SK-N-SH (cell line): ENCODE measurements around the gene GAGE10. TPM values are rescaled to one million over a fixed set of nuclear protein-coding genes. Genes with fewer than 3 reads are reported as not detected.
"Not testable (repeated sequence)": the region's sequence is repeated elsewhere in the genome, so short reads cannot be mapped to it uniquely, and the experiment has no call there.

Experiments
- CTCF ChIA-PET: fragments of 300-600, 350-600 bp; formaldehyde crosslinking; extraction: SDS; loops from one replicate; lab custom pipeline; 2021; lab: Yijun Ruan, JAX
- POLR2A ChIA-PET: fragments of 350-600 bp; sonication (Branson Sonifier 250); formaldehyde crosslinking; extraction: SDS; loops from one replicate; lab custom pipeline; 2020; ENCODE audit warnings: antibody characterized with exemption, inconsistent platforms; lab: Yijun Ruan, JAX
- DNase-seq: peaks from one replicate; pipeline ENCODE4 v3.0.0; 2012
- H2AFZ ChIP-seq: fragments of 200-600 bp; sonication (generic); 2 replicates; pipeline ENCODE4 v1.8.1; 2016; ENCODE audit warnings: antibody characterized with exemption, mild to moderate bottlenecking, low read depth
- H3F3A ChIP-seq: fragments of 200-600 bp; sonication (generic); replicated peaks from 2 replicates; pipeline ENCODE3; 2016; ENCODE audit warnings: antibody characterized with exemption, mild to moderate bottlenecking; ENCODE audit not compliant: insufficient read depth
- H3K27ac ChIP-seq, 2 experiments: fragments of 200-500 bp in 1 of 2; fragments of 200-600 bp in 1 of 2; sonication (Bioruptor generic) in 1 of 2; sonication (generic), shearing (Covaris generic) in 1 of 2; 2 replicates each; pipeline versions ENCODE4 v1.5.1 to v1.6.1; 2014 to 2016; ENCODE audit warnings: low read depth in 2 of 2, inconsistent platforms in 1 of 2, low read length in 1 of 2, mild to moderate bottlenecking in 1 of 2, mixed read lengths in 1 of 2
- H3K27me3 ChIP-seq: fragments of 200-600 bp; sonication (generic), shearing (Covaris generic); 2 replicates; pipeline ENCODE4 v1.6.1; 2016; ENCODE audit warnings: mixed run types; ENCODE audit not compliant: insufficient read depth
- H3K36me3 ChIP-seq, 2 experiments: fragments of 200-500 bp in 1 of 2; fragments of 200-600 bp in 1 of 2; sonication (Bioruptor generic) in 1 of 2; sonication (generic) in 1 of 2; replicated peaks in 1 of 2; 2 replicates each; pipeline versions ENCODE3 to v1.5.1; 2014 to 2016; ENCODE audit warnings: low read length in 1 of 2, mild to moderate bottlenecking in 1 of 2; ENCODE audit not compliant: insufficient read depth in 2 of 2, control insufficient read depth in 1 of 2
- H3K4me1 ChIP-seq, 2 experiments: fragments of 200-500 bp in 1 of 2; fragments of 200-600 bp in 1 of 2; sonication (Bioruptor generic) in 1 of 2; sonication (generic), shearing (Covaris generic) in 1 of 2; 2 replicates each; pipeline versions ENCODE4 v1.5.1 to v1.6.1; 2014 to 2016; ENCODE audit warnings: low read depth in 1 of 2, low read length in 1 of 2, mixed run types in 1 of 2; ENCODE audit not compliant: insufficient read depth in 2 of 2, control insufficient read depth in 1 of 2
- H3K4me2 ChIP-seq: fragments of 200-600 bp; sonication (generic), shearing (Covaris generic); 2 replicates; pipeline ENCODE4 v1.6.1; 2017; ENCODE audit warnings: mixed run types
- H3K4me3 ChIP-seq, 2 experiments: fragments of 200-500 bp in 1 of 2; fragments of 200-600 bp in 1 of 2; sonication (Bioruptor generic) in 1 of 2; sonication (generic), shearing (Covaris generic) in 1 of 2; 2 replicates each; pipeline versions ENCODE4 v1.5.1 to v1.8.1; 2014 to 2016; ENCODE audit warnings: low read depth in 2 of 2, inconsistent platforms in 1 of 2, low read length in 1 of 2, mild to moderate bottlenecking in 1 of 2, mixed read lengths in 1 of 2, moderate library complexity in 1 of 2
- H3K79me2 ChIP-seq: fragments of 200-600 bp; sonication (generic); 2 replicates; pipeline ENCODE4 v1.8.1; 2017; ENCODE audit warnings: mild to moderate bottlenecking; ENCODE audit not compliant: insufficient read depth
- H3K9ac ChIP-seq: fragments of 200-600 bp; sonication (generic); 2 replicates; pipeline ENCODE4 v1.6.1; 2017; ENCODE audit warnings: mixed run types
- H3K9me2 ChIP-seq: fragments of 200-600 bp; sonication (generic); 2 replicates; pipeline ENCODE4 v1.6.1; 2017; ENCODE audit warnings: mixed run types
- H3K9me3 ChIP-seq: fragments of 200-600 bp; sonication (generic); 2 replicates; pipeline ENCODE4 v1.6.1; 2017; ENCODE audit warnings: mixed run types, mild to moderate bottlenecking, moderate library complexity
- H4K20me1 ChIP-seq: fragments of 200-600 bp; sonication (generic); 2 replicates; pipeline ENCODE4 v1.6.1; 2017; ENCODE audit warnings: mild to moderate bottlenecking, mixed run types; ENCODE audit not compliant: insufficient read depth
- WGBS: methylation state at CpG from one replicate; pipeline ENCODE4 v1.1.6; 2017; ENCODE audit warnings: low lambda C conversion rate; 5-methylcytosine and 5-hydroxymethylcytosine counted together
- polyA plus RNA-seq, 3 experiments: library from polyadenylated mRNA; depleted of rRNA; stranded (reverse); fragments of >200 nt; gene quantifications; 2 replicates each; pipeline ENCODE4 v1.2.3, GENCODE V29; 2012

The GAGE10 gene
- polyA plus RNA-seq, 1 of the 3 experiments (the other 2 are of a cell fraction): not detected

GRCh38 chrX:49322266-49322665 lies 18.8 kb downstream of the GAGE10 start:
- 60% methylated on average over 2 of the region's 27 CpGs for WGBS
- CTCF ChIA-PET, DNase-seq, H3K79me2 ChIP-seq, H3K27me3 ChIP-seq, H4K20me1 ChIP-seq, H2AFZ ChIP-seq, H3K27ac ChIP-seq, H3K9me2 ChIP-seq, H3K4me2 ChIP-seq, H3K36me3 ChIP-seq, H3F3A ChIP-seq, H3K4me3 ChIP-seq, H3K9ac ChIP-seq, H3K9me3 ChIP-seq, POLR2A ChIA-PET, H3K4me1 ChIP-seq: not testable (repeated sequence)

- H3K4me3 ChIP-seq, CTCF ChIA-PET, H3K4me1 ChIP-seq, H3K9me2 ChIP-seq, H3K36me3 ChIP-seq, H3K27me3 ChIP-seq, H2AFZ ChIP-seq, H3F3A ChIP-seq, H3K79me2 ChIP-seq, H3K9me3 ChIP-seq, H4K20me1 ChIP-seq, H3K4me2 ChIP-seq, DNase-seq, H3K27ac ChIP-seq, H3K9ac ChIP-seq, POLR2A ChIA-PET: not testable (repeated sequence)
- 4% methylated on average over 4 of the region's 7 CpGs for WGBS
Measured at GRCh38 chrX:49323735-49324134, 20.3 kb downstream of the GAGE10 start.

DNA sequence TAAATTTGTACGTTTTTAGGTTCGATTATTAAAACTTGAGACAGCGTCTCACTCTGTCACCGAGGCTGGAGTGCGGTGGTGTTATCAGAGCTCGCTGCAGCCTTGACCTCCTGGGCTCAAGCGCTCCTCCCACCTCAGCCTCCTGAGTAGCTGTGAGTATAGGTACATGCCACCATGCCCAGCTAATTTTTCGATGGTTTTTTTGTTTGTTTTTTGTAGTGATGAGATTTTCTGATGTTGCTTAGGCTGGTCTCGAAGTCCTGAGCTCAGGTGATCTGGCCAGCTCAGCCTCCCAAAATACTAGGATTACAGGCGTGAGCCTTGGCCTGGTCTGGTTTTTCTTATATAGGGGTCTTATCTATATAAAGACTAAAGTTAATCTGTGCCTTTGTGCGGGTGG lies 27.0 kb downstream of the GAGE10 start:
- 24% methylated on average over 6 of the region's 11 CpGs for WGBS
- H3K79me2 ChIP-seq, H3K36me3 ChIP-seq, H3K9me3 ChIP-seq, H3K27ac ChIP-seq, POLR2A ChIA-PET, H3K9me2 ChIP-seq, H3K4me3 ChIP-seq, DNase-seq, CTCF ChIA-PET, H3K4me2 ChIP-seq, H3F3A ChIP-seq, H3K4me1 ChIP-seq, H2AFZ ChIP-seq, H3K9ac ChIP-seq, H3K27me3 ChIP-seq, H4K20me1 ChIP-seq: not testable (repeated sequence)

GRCh38 chrX:49331282-49331681 lies 27.8 kb downstream of the GAGE10 start, which contains the start of gene GAGE13:
GAGE13 (plus strand) TSS chrX:49331582; CDS start chrX:49332738, 1,156 bp downstream.
- POLR2A ChIA-PET, H3K9me2 ChIP-seq, H3F3A ChIP-seq, H3K27me3 ChIP-seq, H3K79me2 ChIP-seq, CTCF ChIA-PET, H2AFZ ChIP-seq, H3K9ac ChIP-seq, H3K9me3 ChIP-seq, H4K20me1 ChIP-seq, H3K4me2 ChIP-seq, H3K4me3 ChIP-seq, H3K27ac ChIP-seq, H3K36me3 ChIP-seq, DNase-seq, H3K4me1 ChIP-seq: not testable (repeated sequence)
- no CpG with 5 or more reads among the region's 16 CpGs for WGBS

GRCh38 chrX:49331841-49332240 lies 28.4 kb downstream of the GAGE10 start:
- H3K79me2 ChIP-seq, H3K9me2 ChIP-seq, H3K27ac ChIP-seq, H2AFZ ChIP-seq, H3K9me3 ChIP-seq, H4K20me1 ChIP-seq, H3F3A ChIP-seq, POLR2A ChIA-PET, DNase-seq, CTCF ChIA-PET, H3K9ac ChIP-seq, H3K4me2 ChIP-seq, H3K36me3 ChIP-seq, H3K4me3 ChIP-seq, H3K27me3 ChIP-seq, H3K4me1 ChIP-seq: not testable (repeated sequence)
- no CpG with 5 or more reads among the region's 26 CpGs for WGBS

GRCh38 chrX:49341449-49341848 lies 38.0 kb downstream of the GAGE10 start:
- H3K27ac ChIP-seq, H4K20me1 ChIP-seq, H3K9me2 ChIP-seq, POLR2A ChIA-PET, H3K4me1 ChIP-seq, DNase-seq, H3K4me3 ChIP-seq, H3K9me3 ChIP-seq, CTCF ChIA-PET, H2AFZ ChIP-seq, H3K79me2 ChIP-seq, H3K36me3 ChIP-seq, H3F3A ChIP-seq, H3K4me2 ChIP-seq, H3K9ac ChIP-seq: not testable (repeated sequence)
- H3K27me3 ChIP-seq: peaks cover 13% of the 10 kb centered on the region; the same call in 1 of the 2 replicates
- WGBS: 45% methylated on average over 16 of the region's 24 CpGs
